Calu3 (cell line): ENCODE measurements around the gene MIGA2. TPM values are rescaled to one million over a fixed set of nuclear protein-coding genes. Genes with fewer than 3 reads are reported as not detected.
A peak's percentile ranks its signal among the peaks of the same experiment; 100 is the strongest.

Experiments
- Bru-seq: library from RNA; stranded (reverse); fragments of 400-500 nt; gene quantifications from one replicate; lab custom pipeline; 2021; lab: Mats Ljungman, UMichigan
- BruChase-seq, 2 experiments: library from RNA; stranded (reverse); fragments of 400-500 nt; gene quantifications; one replicate each; lab custom pipeline; 2021; lab: Mats Ljungman, UMichigan
- BruUV-seq: library from RNA; stranded (reverse); fragments of 400-500 nt; replicated peaks from 2 replicates; lab custom pipeline; 2021; lab: Mats Ljungman, UMichigan
- CTCF ChIA-PET: fragments of 300-600 bp; sonication (Branson Sonifier 250); formaldehyde crosslinking; loops from one replicate; lab custom pipeline; 2022; ENCODE audit warnings: antibody characterized with exemption; lab: Charles Lee
- DNase-seq: peaks from one replicate; pipeline ENCODE4 v3.0.0; 2022
- H3K27ac Mint-ChIP-seq: one replicate; pipeline ENCODE4 v1.8.0; 2022; ENCODE audit warnings: mixed read lengths; ENCODE audit not compliant: unreplicated experiment
- H3K27me3 Mint-ChIP-seq: one replicate; pipeline ENCODE4 v1.8.0; 2022; ENCODE audit warnings: mixed read lengths; ENCODE audit not compliant: unreplicated experiment
- H3K36me3 Mint-ChIP-seq: one replicate; pipeline ENCODE4 v1.8.0; 2022; ENCODE audit warnings: mild to moderate bottlenecking, moderate library complexity, mixed read lengths; ENCODE audit not compliant: insufficient read depth, unreplicated experiment
- H3K4me1 Mint-ChIP-seq: one replicate; pipeline ENCODE4 v1.8.0; 2022; ENCODE audit warnings: mild to moderate bottlenecking, low read depth, mixed read lengths; ENCODE audit not compliant: unreplicated experiment
- H3K4me3 Mint-ChIP-seq: one replicate; pipeline ENCODE4 v1.8.0; 2022; ENCODE audit warnings: mild to moderate bottlenecking, low read depth, moderate library complexity, mixed read lengths; ENCODE audit not compliant: unreplicated experiment
- H3K9me3 Mint-ChIP-seq: one replicate; pipeline ENCODE4 v1.8.0; 2022; ENCODE audit warnings: low read depth, mixed read lengths; ENCODE audit not compliant: unreplicated experiment
- CTCF ChIP-seq: fragments of 200-600 bp; IDR thresholded peaks from one replicate; pipeline ENCODE4 v1.8.0; 2022; ENCODE audit warnings: antibody characterized with exemption; ENCODE audit not compliant: unreplicated experiment
- intact Hi-C: fragments of 100-400 bp; cut with micrococcal nuclease; formaldehyde crosslinking; loops from one replicate; pipeline ENCODE4 v1.10.0; 2022; ENCODE audit not compliant: unreplicated experiment
- long read RNA-seq: library from polyadenylated mRNA; stranded (forward); transcript quantifications from one replicate; pipeline ENCODE4 v2.0.0, GENCODE V29; 2022
- total RNA-seq: library from RNA; stranded (reverse); gene quantifications from 2 replicates; pipeline ENCODE4 v1.2.3, GENCODE V29; 2022

MIGA2 gene, protein sequence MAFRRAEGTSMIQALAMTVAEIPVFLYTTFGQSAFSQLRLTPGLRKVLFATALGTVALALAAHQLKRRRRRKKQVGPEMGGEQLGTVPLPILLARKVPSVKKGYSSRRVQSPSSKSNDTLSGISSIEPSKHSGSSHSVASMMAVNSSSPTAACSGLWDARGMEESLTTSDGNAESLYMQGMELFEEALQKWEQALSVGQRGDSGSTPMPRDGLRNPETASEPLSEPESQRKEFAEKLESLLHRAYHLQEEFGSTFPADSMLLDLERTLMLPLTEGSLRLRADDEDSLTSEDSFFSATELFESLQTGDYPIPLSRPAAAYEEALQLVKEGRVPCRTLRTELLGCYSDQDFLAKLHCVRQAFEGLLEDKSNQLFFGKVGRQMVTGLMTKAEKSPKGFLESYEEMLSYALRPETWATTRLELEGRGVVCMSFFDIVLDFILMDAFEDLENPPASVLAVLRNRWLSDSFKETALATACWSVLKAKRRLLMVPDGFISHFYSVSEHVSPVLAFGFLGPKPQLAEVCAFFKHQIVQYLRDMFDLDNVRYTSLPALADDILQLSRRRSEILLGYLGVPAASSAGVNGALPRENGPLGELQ
- total RNA-seq: 17.8 and 21.2 TPM in 2 replicates
- Bru-seq, nascent RNA: percentile 43 among the genes with signal in this experiment
- percentile 49 among the genes with signal in this experiment for BruChase-seq, experiment 1, labeled RNA remaining after a 6-hour chase
- percentile 52 among the genes with signal in this experiment for BruChase-seq, experiment 2, labeled RNA remaining after a 2-hour chase
- long read RNA-seq, partial matches to known transcripts: 5 of 13 reads
- long read RNA-seq, other reads (novel, unspliced or antisense): 7 of 13 reads

DNA sequence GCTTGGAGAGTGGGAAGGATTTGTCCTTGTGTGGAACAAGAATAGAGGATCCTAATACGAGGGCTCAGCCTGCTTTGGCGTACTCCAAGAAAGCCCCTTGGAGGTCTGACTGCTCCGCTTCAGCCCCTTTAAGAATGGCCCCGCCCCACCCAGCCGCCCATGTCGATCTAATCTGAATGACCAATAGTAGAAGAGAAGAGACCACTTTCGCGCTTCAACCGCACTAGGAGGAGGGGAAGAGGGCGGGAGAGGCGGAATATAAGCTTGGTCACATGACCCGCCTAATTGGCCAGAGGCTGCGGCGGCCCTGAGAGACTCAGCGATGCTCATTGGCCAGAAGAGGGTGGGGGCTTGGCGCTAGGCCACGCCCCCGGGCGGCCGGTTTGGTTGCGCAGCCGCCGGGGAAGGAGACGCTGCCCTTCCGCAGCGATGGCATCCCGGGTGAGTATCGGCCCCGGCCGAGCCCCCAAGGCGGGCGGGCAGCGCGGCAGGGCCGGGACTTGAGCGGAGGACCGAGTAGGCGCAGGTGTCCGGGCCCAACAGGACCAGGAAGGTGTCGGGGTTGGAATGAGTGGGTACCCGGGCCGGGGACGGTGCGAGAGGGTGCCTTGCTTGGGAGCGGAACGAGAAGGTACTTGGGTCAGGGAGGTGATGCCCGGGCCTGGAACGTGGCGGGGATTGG, at the start of gene MIGA2:
Gene MIGA2 (plus strand): TSS at position 386 of the 682 bp plus-strand sequence. CDS start 3,969 bp downstream, outside the sequence.
- no peak for TF ChIP-seq CTCF
- no TSS peak for BruUV-seq
- CTCF ChIA-PET: interaction anchor here (0.6 to 1.0 kb wide), 5 partner anchors 8 to 625 kb away, joined by 3 to 9 read pairs (median 3); partner anchors contain the start of gene SH3GLB2
- Mint-ChIP-seq H3K27ac (peak within 1 kb of the TSS; percentile 91), H3K4me1 (peaks cover 15% of the 10 kb centered on the region), H3K36me3 (peaks cover 16% of the 10 kb centered on the region), H3K4me3 (peak within 1 kb of the TSS; percentile 92), H3K27me3 (no peaks in the 10 kb centered on the region), H3K9me3 (no peaks in the 10 kb centered on the region)
- intact Hi-C loops: no loop called here
- DNase-seq: peak; percentile 90

- CTCF ChIA-PET: no interaction called here
- no peaks in the 10 kb centered on the region for H3K27me3 Mint-ChIP-seq
- DNase-seq: no peak
- H3K9me3 Mint-ChIP-seq: no peaks in the 10 kb centered on the region
- peaks cover 14% of the 10 kb centered on the region for H3K36me3 Mint-ChIP-seq
- intact Hi-C loops: no loop called here
- no peak overlapping the region for H3K27ac Mint-ChIP-seq
- no peak for TF ChIP-seq CTCF
- H3K4me1 Mint-ChIP-seq: no peaks in the 10 kb centered on the region
- no TSS peak for BruUV-seq
- H3K4me3 Mint-ChIP-seq: no peak overlapping the region
These were observed 49.8 kb upstream of the MIGA2 start for GRCh38 chr9:128986671-128987070.

DNA sequence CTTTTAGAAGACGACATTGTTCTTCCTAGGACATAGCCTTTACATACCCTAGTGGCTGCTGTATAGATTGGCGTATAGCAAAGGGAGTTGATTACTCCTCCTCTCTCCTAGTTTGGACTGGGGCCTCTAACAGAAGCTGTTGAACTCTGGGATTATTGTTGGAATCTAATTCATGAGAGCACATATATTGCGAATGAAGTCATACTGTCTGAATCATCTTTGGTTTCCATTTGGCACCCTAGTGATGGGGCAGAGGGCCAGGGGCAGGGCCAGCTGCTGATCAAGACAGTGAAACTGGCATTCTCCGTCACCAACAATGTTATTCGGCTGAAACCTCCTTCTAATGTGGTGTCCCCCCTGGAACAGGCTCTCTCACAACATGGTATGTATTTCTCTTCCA, 48.6 kb upstream of the MIGA2 start:
- BruUV-seq: no TSS peak
- H3K27me3 Mint-ChIP-seq: no peaks in the 10 kb centered on the region
- no peak overlapping the region for H3K27ac Mint-ChIP-seq
- H3K9me3 Mint-ChIP-seq: no peaks in the 10 kb centered on the region
- peaks cover 12% of the 10 kb centered on the region for H3K36me3 Mint-ChIP-seq
- H3K4me1 Mint-ChIP-seq: no peaks in the 10 kb centered on the region
- TF ChIP-seq CTCF: no peak
- no peak overlapping the region for H3K4me3 Mint-ChIP-seq
- DNase-seq: no peak
- CTCF ChIA-PET: interaction anchor here (0.9 kb wide), 1 partner anchor 20 kb away, joined by 4 read pairs; no protein-coding TSS in a partner anchor
- intact Hi-C loops: no loop called here

DNA sequence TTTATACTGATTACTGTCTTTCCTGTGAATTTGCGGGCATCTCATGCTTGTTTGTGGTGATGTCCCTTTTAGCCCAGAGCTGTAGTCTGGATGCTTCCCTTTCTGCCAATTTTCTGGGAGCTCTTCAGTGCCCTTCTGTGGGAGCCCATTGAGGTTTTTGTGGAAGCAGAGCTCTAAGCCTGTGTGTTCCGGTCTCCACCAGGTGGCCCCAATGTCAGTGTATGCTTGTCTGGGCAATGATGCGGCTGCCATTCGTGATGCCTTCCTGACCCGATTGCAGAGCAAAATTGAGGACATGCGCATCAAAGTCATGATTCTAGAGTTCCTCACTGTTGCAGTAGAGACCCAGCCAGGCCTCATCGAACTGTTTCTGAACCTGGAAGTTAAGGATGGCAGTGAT, 43.4 kb upstream of the MIGA2 start:
- no TSS peak for BruUV-seq
- Mint-ChIP-seq H3K36me3 (peaks cover 24% of the 10 kb centered on the region), H3K27ac (no peak overlapping the region), H3K27me3 (no peaks in the 10 kb centered on the region), H3K4me3 (no peak overlapping the region), H3K4me1 (no peaks in the 10 kb centered on the region), H3K9me3 (no peaks in the 10 kb centered on the region)
- TF ChIP-seq CTCF: no peak
- intact Hi-C loops: no loop called here
- no peak for DNase-seq
- CTCF ChIA-PET: interaction anchor here (0.6 kb wide), 1 partner anchor 31 kb away, joined by 8 read pairs; no protein-coding TSS in a partner anchor
